Neural cell (in vitro differentiated cells): ENCODE results near the gene JPH4.

Source experiments
- EZH2 ChIP-seq: fragments of 200-600, 300-800 bp; shearing (Covaris generic), sonication (generic); IDR thresholded peaks from 2 replicates; pipeline ENCODE4 v1.6.1; 2014; ENCODE audit warnings: antibody characterized with exemption, low read length, borderline replicate concordance, mild to moderate bottlenecking; ENCODE audit not compliant: insufficient read depth, poor library complexity, severe bottlenecking
- TF ChIP-seq, protein P1 (sequence below): fragments of 450-650 bp; IDR thresholded peaks from 2 replicates; pipeline ENCODE4 v1.5.1; 2014; ENCODE audit warnings: antibody characterized with exemption, mild to moderate bottlenecking, moderate library complexity; ENCODE audit not compliant: poor library complexity, severe bottlenecking

DNA sequence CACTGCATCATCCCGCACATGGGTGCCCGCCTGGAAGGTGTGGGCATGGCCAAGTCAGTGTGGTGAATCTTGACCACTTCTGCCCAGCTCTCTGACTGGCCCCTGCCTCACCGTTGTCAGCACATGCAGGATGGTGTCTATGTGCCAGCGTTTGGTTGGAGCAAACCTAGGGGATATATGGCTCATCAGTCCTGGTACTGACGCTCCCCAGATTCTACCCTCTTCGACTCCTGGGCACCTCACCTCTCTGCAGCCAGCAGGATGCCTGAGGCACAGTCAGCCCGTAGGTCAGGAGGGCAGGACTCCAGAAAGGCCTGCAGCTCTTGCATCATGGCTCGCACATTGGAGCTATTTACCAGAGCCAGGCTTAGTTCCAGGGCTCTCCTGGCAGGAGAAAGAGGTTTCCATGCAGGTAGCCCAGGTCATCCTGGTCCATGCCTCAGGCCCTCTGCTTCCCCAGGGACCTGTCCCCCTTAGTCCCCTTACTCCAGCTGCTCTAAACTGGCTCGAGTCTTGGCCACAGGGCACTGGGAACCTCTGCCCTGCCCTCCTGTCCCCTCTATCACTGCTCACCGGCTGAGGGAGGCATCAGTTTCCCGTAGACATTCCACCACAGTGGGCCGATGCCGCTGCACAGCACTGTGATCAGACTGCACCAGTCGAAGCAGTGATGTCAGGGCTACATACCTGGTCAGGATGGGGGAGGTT, 15.0 kb downstream of the JPH4 start:
- no peak for TF ChIP-seq EZH2
- TF ChIP-seq, protein P1, sequence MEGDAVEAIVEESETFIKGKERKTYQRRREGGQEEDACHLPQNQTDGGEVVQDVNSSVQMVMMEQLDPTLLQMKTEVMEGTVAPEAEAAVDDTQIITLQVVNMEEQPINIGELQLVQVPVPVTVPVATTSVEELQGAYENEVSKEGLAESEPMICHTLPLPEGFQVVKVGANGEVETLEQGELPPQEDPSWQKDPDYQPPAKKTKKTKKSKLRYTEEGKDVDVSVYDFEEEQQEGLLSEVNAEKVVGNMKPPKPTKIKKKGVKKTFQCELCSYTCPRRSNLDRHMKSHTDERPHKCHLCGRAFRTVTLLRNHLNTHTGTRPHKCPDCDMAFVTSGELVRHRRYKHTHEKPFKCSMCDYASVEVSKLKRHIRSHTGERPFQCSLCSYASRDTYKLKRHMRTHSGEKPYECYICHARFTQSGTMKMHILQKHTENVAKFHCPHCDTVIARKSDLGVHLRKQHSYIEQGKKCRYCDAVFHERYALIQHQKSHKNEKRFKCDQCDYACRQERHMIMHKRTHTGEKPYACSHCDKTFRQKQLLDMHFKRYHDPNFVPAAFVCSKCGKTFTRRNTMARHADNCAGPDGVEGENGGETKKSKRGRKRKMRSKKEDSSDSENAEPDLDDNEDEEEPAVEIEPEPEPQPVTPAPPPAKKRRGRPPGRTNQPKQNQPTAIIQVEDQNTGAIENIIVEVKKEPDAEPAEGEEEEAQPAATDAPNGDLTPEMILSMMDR: no peak
